ENCODE results near the gene NFATC2IP. TPM values are rescaled to one million over a fixed set of nuclear protein-coding genes. Genes with fewer than 3 reads are reported as not detected.

Gene NFATC2IP
- total RNA-seq, 1 experiment from 2014 or later, result 22.2 TPM

GRCh38 chr16:28991687-28992086, 41.0 kb downstream of the NFATC2IP start:
- DNase-seq (ENCODE audit: low read depth), result no peak

DNA sequence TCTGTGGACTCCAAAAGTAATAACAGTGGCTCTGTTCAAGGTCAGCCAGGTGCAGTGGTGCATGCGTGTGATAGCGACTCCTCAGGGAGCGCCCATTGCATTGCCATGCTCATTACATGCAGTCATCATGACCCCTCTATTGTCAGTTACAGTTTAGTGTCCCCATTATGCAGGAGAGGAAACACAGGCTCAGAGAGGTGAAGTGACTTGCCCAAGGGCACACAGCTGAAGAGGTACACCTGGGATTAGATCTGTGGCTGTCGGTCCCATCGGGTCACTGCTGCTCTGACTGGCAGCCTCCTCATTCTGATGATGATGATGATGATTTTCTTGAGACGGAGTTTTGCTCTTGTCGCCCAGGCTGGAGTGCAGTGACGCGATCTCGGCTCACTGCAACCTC, 41.8 kb downstream of the NFATC2IP start:
- no peak for DNase-seq (ENCODE audit: low read depth)

DNA sequence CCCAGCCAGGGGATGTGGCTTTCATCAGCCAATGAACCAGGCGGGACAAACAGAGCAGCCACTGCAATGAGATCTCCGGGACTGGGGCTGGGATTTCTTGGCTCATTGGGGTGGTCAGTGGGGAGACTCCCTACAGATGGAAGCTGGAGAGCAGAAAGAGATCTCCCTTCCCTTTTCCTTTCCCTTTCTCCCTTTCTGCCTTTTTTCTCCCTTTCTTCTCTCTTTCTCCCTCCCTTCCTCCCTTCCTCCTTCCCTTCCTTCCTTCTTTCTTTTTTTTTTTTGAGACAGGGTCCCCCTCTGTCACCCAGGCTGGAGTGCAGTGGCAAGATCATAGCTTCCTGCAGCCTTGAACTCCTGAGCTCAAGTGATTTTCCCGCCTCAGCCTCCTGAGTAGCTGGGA, 48.1 kb downstream of the NFATC2IP start:
- DNase-seq (ENCODE audit: low read depth), result no peak

- DNase-seq (ENCODE audit: low read depth), result no peak
Observed at GRCh38 chr16:28999577-28999976, 48.8 kb downstream of the NFATC2IP start.

DNA sequence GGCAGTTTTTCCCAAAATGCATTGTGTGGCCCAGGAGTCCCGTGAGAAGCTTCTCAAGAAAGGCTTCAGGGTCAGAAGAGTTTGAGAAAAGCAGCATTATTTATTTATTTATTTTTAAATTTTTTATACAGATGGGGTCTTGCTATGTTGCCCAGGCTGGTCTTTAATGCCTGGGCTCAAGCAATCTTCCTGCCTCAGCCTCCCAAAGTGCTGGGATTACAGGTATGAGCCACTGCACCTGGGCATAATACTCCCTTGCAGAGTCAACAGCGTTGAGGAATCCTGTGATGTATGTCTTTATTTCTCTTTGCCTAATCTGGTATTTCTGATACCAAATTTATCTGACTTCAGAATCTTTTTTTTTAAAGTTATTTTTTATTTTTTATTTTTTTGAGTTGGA, 49.3 kb downstream of the NFATC2IP start:
- no peak for DNase-seq (ENCODE audit: low read depth)

- DNase-seq (ENCODE audit: low read depth), result peak; percentile 48
Observed at GRCh38 chr16:29004496-29005139, 53.9 kb downstream of the NFATC2IP start.

- DNase-seq (ENCODE audit: low read depth), result peak; percentile 81
Observed at GRCh38 chr16:29007730-29008593, 57.2 kb downstream of the NFATC2IP start.

GRCh38 chr16:29009050-29009837, 58.5 kb downstream of the NFATC2IP start:
- no peak for DNase-seq (ENCODE audit: low read depth)

DNA sequence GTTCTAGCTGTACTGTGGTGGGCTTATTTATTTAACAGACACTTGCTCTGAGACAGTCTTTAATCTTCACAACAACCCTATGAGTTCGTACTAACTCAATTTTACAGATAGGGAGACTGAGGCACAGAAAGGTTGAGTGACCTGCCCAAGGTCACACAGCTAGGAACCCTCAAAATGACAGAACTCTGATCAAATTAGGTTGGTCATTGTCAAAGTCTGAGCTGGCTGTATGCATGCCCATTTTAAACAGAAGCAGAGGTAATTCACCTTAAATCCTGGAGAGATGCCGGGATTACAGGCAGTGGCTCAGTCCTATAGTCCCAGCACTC, 59.1 kb downstream of the NFATC2IP start:
- DNase-seq (ENCODE audit: low read depth), result no peak

DNA sequence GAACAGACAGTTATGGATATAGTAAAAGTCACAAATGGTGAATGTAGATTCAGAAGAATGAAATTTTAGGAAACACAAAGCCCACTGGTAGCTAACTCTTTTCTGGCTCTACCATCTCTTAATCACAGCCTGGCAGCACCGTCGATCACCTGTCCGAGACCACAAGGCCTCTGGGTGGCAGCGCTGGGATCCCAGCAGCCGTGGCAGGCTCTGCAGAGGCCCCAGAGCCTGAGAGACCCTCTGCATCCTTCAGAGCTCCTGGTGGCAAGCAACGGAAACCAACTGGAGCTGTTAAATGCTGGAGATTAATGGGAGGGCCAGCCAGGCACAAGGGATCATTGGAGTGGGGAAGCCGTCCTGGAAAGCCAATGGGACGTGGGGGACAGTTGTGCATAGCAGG, 60.4 kb downstream of the NFATC2IP start:
- no peak for DNase-seq (ENCODE audit: low read depth)

DNA sequence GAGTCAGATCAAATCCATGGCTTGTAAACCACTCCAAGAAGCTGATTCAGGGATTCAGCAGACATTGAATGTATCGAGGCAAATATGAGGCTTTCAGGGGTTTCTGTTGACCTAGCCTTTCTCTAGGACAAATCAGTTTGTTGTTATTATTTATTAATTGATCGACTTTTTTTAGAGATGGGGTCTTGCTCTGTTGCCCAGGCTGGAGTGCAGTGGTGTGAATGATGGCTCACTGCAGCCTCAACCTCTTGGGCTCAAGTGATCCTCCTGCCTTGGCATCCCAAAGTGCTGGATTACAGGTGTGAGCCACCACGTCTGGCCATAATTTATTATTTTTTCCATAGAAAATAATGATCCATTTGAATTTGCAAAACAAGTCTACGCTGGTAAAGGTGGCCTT, 61.1 kb downstream of the NFATC2IP start:
- DNase-seq (ENCODE audit: low read depth), result no peak

- DNase-seq (ENCODE audit: low read depth), result no peak
Observed at GRCh38 chr16:29012913-29013553, 62.3 kb downstream of the NFATC2IP start.

- DNase-seq (ENCODE audit: low read depth), result no peak
Observed at GRCh38 chr16:29014561-29015069, 63.9 kb downstream of the NFATC2IP start.

Other genes with a start within 250 kb of the NFATC2IP start
- gene EIF3C, start 239.5 kb upstream of the NFATC2IP start, total RNA-seq (2014; rRNA removed; shearing (Covaris generic)), result 21.4 and 41.2 TPM in 2 replicates
- not detected in 2 replicates for gene NPIPB9, start 199.2 kb upstream of the NFATC2IP start, total RNA-seq (2014; rRNA removed; shearing (Covaris generic))
- 30.2 and 43.6 TPM in 2 replicates for gene ATXN2L, start 127.9 kb upstream of the NFATC2IP start, total RNA-seq (2014; rRNA removed; shearing (Covaris generic))
- gene TUFM, start 104.6 kb upstream of the NFATC2IP start, total RNA-seq (2014; rRNA removed; shearing (Covaris generic)), result 121 and 131 TPM in 2 replicates
- 9.9 and 16.2 TPM in 2 replicates for gene SH2B1, start 87.1 kb upstream of the NFATC2IP start, total RNA-seq (2014; rRNA removed; shearing (Covaris generic))
- not detected in 2 replicates for gene ATP2A1, start 72.4 kb upstream of the NFATC2IP start, total RNA-seq (2014; rRNA removed; shearing (Covaris generic))
- gene RABEP2, start 25.7 kb upstream of the NFATC2IP start, total RNA-seq (2014; rRNA removed; shearing (Covaris generic)), result 14.7 and 38.1 TPM in 2 replicates
- not detected in 2 replicates for gene CD19, start 19.0 kb upstream of the NFATC2IP start, total RNA-seq (2014; rRNA removed; shearing (Covaris generic))
- gene SPNS1, start 23.8 kb downstream of the NFATC2IP start, total RNA-seq (2014; rRNA removed; shearing (Covaris generic)), result 28.8 and 48.7 TPM in 2 replicates
- 1.2 TPM in 1 of 2 replicates, not detected in the other for gene LAT, start 34.1 kb downstream of the NFATC2IP start, total RNA-seq (2014; rRNA removed; shearing (Covaris generic))